ENCODE measurements around the gene MSH4.
"Not testable (repeated sequence)": the region's sequence is repeated elsewhere in the genome, so short reads cannot be mapped to it uniquely, and the experiment has no call there.

MSH4 gene

DNA sequence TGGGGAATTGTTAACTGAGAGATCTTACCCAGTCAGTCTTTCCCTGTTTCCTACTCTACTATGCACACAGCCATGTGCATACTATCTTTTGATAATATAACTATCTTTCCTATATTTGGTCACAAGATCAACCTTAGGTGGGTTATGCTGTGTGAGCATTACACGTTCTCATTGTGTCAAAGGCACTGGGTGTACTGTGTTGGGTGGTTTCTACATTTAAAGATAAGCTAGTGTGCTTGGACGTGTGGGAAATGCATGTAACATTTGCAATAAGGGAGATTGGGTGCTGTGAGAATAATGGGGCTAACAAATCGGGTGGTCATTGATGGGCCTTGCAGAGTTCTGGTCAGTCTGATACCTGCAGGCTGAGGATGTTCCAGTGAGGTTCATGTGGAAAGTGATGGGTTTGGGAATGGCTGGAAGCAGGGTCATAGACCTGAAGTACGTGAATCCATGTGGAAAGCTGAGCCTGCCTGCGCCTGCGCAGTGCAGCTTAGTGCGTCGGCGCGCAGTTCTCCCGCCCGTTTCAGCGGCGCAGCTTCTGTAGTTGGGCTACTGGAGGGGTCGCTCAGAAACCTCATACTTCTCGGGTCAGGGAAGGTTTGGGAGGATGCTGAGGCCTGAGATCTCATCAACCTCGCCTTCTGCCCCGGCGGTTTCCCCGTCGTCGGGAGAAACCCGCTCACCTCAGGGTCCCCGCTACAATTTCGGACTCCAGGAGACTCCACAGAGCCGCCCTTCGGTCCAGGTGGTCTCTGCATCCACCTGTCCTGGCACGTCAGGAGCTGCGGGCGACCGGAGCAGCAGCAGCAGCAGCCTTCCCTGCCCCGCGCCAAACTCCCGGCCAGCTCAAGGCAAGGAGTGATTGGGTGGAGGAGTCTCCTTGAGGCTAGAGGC lies at the start of gene MSH4:
TSS of gene MSH4 (plus strand) at position 507 of the 897 bp plus-strand sequence. CDS start at position 611, 104 bp downstream.
- DNase-seq: no peak

DNA sequence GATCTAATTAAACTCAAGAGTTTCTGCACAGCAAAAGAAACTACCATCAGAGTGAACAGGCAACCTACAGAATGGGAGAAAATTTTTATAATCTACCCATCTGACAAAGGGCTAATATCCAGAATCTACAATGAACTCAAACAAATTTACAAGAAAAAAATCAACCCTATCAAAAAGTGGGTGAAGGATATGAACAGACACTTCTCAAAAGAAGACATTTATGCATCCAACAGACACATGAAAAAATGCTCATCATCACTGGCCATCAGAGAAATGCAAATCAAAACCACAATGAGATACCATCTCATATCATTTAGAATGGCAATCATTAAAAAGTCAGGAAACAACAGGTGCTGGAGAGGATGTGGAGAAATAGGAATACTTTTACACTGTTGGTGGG lies 39.5 kb upstream of the MSH4 start:
- DNase-seq: not testable (repeated sequence)

DNA sequence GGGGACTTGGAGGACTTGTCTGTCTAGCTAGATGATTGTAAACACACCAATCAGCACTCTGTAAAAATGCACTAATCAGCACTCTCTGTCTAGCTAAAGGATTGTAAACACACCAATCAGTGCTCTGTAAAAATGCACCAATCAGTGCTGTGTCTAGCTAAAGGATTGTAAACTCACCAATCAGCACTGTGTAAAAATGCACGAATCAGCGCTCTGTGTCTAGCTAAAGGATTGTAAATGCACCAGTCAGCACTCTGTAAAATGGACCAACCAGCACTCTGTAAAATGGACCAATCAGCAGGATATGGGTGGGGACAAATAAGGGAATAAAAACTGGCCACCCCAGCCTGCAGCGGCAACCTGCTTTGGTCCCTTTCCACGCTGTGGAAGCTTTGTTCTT lies 38.1 kb upstream of the MSH4 start:
- not testable (repeated sequence) for DNase-seq

DNA sequence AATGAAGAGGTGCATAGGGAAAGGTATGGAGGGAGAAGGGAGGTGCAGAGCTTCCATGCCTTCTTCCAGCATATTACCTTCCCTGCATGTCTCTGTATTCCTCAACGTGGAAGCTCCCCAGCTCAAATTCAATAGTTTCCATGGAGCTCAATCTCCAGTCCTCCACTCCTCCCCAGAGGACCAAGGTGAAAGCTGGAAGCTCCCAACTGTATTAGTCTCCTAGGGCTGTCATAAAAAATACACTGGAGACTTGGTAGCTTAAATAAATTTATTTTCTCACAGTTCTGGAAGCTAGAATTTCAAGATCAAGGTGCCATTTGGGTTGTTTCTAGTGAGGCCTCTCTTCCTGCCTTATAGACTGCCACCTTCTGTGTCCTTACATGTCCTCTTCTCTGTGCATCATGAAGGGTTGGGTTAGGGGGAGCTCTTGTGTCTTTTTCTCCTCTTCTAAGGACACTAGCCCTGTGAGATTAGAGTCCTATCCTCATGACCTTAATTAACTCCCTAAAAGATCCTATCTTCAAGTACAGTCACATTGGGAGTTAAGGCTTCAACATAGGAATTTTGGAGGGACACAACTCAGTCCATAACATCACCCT lies 32.5 kb upstream of the MSH4 start:
- no peak for DNase-seq

DNA sequence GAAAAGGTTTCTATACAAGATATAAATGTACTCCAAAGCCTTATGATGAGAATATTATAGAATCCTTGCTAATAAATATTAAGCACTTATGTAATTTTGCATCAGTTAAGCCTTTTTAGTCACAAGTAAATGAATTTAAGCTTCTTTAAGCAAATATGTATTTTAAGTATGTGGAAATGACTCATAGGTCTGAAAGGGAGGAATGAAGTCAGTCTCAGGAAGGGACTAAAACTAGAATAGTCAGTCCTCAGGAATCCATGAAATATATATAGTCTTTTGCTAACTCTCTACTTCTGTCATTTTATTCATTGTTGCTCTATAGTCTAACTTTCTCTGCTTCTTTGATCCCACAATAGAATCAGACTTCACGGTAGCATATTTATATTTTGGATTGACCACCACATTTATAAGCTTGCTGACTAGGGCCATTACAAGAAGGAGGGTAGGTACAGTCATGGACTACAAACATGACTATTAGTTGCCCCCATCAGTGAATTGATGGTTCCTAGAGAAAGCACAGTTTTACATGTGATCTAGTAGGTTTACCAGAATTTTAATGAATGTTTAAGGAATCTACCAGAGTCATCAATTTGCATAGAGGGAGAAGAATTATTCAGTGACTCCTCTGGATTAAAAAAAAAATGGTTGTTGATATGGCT lies 30.9 kb upstream of the MSH4 start:
- DNase-seq: no peak

DNA sequence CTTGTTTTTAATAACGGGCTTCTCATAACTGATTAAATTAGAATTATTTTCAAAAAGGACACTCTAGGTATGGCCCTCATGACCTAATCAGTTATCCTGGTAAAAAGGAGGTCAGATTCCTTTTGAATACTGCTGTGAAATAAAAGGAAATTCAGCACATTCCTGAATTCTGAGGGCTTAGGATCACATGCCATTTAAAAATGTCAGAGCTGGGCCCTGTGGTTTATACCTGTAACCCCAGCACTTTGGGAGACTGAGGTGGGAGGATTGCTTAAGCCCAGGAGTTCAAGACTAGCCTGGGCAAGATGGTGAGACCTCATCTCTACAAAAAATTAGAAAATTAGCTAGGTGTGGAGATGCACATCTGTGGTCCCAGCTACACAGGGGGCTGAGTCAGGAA lies 28.7 kb upstream of the MSH4 start:
- DNase-seq: no peak

DNA sequence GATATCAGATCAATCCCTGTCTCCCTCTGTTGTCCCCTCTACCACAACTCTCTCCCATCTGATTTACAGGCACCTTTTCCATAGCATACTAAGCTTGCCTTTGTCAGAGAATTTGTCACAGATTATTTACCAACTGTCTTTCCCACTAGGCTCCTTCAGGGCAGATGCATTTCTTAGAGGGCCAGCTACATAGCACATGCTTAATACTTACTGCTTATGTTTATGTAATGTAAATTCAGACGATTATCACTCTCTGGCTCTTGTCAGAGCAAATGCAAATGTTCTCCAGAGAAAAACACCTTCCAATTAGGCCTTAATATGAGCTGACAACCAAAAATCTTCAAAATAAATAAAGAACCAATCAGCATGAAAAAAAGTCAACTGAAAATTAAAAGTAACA lies 25.9 kb upstream of the MSH4 start:
- no peak for DNase-seq

DNA sequence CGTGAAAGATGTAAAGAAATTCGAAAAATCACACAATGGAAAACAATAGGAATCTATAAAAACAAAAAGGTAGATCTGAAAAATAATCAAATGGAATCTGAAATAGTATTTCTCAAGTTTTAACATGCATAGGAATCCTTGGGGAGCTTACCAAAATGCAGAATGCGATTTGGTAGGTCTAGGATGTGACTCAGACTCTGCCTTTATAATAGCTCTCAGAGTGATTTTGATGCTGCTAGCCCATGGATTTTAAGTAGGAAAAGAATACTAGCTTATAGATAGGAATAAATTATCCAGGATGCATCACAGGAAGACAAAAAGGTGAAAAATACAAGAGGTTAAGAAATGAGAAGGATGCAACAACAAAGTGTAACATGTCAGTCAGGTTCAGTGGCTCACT lies 24.7 kb upstream of the MSH4 start:
- DNase-seq: no peak

DNA sequence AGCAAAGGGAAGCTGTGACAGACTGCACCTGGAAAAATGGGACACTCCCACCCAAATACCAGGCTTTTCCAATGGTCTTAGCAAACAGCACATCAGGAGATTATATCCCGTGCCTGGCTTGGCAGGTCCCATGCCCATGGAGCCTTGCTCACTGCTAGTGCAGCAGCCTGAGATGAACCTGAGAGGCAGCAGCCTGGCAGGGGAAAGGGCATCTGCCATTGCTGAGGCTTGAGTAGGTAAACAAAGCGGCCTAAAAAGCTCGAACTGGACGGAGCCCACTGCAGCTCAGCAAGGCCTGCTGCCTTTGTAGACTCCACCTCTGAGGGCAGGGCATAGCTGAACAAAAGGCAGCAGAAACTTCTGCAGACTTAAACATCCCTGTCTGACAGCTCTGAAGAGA lies 18.9 kb upstream of the MSH4 start:
- not testable (repeated sequence) for DNase-seq

DNA sequence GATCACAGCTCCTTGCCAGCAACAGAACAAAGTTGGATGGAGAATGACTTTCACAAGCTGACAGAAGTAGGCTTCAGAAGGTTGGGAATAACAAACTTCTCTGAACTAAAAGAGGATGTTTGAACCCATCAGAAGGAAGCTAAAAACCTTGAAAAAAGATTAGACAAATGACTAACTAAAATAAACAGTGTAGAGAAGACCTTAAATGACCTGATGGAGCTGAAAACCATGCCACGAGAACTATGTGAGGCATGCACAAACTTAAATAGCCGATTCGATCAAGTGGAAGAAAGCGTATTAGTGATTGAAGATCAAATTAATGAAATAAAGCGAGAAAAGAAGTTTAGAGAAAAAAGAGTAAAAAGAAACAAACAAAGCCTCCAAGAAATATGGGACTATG lies 18.0 kb upstream of the MSH4 start:
- not testable (repeated sequence) for DNase-seq

DNA sequence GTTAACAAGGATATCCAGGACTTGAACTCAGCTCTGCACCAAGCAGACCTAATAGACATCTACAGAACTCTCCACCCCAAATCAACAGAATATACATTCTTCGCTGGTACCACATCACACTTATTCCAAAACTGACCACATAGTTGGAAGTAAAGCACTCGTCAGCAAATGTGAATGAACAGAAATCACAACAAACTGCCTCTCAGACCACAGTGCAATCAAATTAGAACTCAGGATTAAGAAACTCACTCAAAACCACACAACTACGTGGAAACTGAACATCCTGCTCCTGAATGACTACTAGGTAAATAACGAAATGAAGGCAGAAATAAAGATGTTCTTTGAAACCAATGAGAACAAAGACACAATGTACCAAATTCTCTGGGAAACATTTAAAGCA lies 16.5 kb upstream of the MSH4 start:
- DNase-seq: not testable (repeated sequence)

DNA sequence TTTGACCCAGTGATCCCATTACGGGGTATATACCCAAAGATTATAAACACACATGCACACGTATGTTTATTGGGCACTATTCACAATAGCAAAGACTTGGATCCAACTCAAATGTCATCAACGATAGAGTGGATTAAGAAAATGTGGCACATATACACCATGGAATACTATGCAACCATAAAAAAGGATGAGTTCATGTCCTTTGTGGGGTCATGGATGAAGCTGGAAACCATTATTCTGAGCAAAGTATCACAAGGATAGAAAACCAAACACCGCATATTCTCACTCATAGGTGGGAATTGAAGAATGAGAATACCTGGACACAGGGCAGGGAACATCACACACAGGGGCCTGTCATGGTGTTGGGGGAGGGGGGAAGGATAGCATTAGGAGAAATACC lies 12.8 kb upstream of the MSH4 start:
- not testable (repeated sequence) for DNase-seq

DNA sequence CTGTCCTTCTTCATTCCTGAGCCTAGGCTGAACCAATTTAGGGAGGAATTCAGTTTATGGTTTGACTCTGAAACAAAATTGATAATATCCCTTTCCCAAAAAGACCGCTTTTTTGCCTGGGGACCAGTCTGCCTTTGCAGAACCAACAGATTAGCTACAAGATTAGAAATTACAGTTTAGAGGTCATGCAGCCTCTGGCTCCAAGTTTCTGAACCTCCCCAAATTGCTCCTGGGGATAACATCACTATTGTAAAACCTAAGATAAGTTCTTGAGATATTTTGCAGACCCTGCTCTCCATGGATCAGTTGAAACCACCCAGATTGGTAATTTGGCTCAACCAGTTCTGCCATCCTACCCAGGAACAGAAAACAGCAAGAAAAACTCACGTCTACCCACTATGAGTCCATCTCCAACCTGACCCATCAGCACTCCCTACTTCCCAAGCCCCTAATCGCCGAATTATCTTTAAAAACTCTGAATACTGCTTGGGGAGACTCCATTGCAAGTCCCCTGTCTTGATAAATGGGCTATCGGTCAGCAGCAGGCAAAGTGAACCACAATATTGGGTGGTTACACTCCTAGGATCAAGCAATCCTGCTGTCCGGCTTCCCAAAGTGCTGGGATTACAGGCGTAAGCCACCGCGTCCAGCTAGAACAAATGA lies 11.2 kb upstream of the MSH4 start:
- no peak for DNase-seq

DNA sequence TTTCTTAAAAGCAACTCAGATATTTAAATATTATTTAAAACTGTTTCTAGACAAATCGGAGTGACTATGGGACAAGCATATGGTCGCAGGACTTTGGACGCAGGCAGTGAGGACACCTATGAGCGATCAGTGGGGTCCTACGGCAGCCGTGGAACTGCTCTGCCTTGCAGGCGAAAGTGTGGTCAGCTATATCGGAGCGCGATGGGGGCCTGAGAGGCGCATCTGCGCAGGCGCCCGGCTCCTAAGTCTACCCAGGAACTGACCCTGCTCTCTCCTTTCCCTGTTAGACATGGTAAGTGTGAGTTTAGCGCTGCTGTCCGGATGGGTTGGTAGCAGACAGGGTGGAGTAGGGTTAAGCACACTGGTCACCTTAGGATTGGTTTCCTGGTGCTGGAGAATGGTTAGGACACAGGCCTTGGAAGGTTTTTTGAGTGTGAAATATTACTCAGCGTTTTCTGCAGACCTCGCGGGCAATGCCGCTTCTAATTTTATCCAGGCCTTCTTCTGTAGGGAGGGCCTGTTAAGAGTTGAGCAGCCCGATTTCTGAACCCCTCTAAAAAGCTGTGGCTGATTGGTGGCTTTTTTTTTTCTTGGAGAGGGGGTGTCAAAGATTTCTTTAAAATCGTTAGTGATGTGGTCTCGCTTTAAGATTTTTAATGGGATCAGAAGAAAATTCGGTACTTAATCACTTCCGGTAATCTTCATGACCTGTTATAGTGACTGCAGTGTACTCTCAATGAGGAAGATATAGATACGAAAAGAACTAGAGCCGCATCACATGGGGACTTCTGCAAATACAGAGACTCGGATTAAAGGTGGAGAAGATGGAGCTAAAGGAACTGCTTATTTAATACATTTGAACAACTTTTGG lies 10.5 kb upstream of the MSH4 start, which contains the start of gene RABGGTB:
TSS of gene RABGGTB (plus strand) at position 274 of the 871 bp plus-strand sequence. CDS start at position 290, 16 bp downstream.
- peak; percentile 23 for DNase-seq

DNA sequence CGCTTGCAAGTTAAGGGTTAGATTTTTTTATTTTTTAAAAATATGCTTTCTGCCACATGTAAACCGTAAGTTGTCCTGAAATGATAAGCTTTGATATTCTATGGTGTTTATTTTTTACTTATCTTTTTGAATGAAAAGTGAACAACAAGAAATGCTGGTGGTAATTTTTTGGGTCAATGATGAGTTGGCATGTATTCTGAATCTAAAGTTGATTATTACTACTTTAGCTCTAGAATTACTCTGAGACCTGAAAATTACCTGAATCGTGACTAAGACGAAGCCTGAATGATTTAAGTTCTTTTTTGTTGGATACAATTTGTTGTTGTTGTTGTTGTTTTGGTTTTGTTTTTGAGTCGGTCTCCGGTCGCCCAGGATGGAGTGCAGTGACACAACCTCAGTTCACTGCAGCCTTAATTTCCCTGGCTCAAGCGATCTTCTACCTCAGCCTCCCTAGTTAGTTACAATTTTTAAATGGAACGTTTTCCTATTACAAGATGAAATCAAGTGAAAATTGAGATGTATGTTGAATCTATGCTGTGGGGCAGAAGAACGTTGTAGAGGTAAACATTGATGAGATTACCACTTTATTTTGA lies 9.7 kb upstream of the MSH4 start:
- no peak for DNase-seq

DNA sequence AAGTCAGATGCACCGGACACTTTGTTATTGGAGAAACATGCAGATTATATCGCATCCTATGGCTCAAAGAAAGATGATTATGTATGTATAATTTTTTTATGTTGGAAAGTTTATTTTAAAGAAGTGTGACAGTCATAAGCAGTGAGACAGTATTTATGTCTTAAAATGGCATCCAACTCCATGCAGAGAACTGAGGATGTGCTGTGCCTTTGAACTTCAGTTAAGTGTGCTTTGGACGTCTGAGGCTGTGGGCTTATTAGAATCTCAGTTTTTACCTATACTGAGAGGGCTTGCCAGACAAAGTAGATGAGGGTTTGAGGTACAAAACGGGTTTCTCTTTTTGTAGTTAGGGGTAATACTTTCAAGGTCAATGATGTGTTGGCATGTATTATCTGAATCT lies 9.2 kb upstream of the MSH4 start:
- DNase-seq: no peak

DNA sequence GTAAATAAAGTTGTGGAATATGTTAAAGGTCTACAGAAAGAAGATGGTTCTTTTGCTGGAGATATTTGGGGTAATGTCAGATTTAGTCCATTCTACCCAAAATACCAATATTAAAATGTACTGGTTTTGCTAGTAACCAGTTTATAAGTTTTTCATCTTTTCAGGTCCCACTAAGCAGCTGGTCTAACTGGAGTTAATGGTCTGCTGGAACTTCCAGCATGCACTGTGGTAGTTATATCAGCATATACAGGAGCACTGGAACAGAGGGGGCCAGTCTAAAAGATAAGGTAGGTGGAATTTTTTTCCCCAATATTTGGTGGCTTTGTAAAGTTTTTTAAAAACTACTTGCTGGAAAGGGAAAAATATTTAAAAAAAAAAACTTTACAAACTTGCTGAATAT lies 6.7 kb upstream of the MSH4 start:
- no peak for DNase-seq

DNA sequence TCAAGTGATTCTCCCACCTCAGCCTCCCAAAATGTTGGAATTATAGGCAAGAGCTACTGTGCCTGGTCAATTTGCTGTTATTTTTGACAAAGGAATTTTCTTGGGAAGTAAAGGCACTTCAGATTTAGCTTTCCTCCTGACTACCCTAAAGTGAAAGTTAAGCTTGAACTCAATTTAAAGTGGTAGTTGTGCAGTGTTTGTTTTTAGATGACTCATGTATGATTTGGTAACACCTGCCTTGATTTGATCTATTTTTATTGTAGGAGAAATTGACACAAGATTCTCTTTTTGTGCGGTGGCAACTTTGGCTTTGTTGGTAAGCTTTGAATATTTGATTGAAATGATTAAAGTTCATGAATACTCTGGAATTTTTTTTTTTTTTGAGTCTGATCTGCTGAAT lies 5.7 kb upstream of the MSH4 start:
- no peak for DNase-seq

DNA sequence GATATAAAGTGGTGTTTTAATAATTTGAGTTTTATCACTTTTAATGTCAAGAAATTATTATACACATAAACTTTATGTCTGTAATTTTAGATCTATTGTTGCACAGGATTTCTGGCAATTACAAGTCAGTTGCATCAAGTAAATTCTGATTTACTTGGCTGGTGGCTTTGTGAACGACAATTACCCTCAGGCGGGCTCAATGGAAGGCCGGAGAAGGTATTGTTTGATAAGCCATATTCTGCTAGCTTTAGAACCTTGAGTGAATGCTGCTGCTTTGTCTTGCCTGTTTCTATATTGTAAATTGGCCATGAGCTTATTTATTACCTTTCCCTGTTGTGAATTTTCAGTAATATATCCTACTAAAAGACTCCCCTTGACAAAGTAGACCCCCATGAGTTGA lies 4.6 kb upstream of the MSH4 start:
- no peak for DNase-seq

DNA sequence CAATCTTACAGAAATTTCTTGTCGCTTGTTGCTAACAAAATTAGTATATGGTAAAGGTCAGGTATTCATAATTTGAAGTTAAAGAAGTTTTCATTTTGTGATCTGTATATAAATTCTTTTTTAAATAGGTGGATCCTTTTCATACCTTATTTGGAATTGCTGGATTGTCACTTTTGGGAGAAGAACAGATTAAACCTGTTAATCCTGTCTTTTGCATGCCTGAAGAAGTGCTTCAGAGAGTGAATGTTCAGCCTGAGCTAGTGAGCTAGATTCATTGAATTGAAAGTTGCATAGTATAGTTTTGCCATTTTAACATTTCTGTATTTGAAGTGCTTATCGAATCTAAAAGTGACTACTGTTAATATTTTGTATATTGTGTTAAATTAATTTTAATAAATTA lies 2.3 kb upstream of the MSH4 start:
- no peak for DNase-seq

DNA sequence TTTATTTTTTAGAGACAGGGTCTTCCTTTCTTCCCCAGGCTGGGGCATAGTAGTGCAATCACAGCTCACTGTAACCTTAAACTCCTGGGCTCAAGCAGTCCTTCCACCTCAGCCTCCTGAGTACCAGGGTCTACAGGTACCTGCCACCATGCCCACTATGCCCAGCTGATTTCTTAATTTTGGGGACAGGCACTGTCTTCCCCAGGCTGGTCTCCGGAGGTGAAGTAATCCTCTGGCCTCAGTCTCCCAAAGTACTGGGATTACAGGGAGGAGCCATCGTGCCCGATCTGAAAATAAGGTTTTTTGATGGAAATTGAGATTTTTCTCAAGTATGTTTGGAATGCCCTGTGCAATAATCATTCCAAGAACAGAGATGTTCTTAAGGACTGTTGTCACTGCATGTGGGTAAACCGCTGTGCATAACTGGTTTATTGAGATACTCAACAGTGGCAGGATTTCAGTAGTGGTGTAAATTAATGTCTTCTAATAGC lies 934 bp upstream of the MSH4 start:
- no peak for DNase-seq

DNA sequence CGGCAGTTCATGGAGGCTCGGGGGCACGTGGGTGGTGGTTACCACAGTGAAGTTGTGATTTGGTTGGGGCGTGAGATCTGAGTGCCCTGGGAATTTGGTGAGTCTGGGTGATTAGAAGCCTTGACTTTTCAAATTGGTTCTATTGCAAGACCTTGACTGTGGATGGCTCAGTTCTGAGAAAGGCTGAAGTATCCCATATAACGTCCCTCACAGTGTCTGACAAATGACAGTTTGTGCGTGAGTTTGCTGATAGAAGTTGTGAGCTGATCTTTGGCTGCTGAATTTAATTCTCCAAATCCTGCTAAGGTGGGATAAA lies 549 bp downstream of the MSH4 start:
- no peak for DNase-seq

Data from 8988T (cell line).